GM18867 (cell line): ENCODE data around the gene SGCA.

Experiments used
- ATAC-seq: cut with Tn5 transposase; IDR thresholded peaks from one replicate; pipeline ENCODE4 v1.9.1; 2021; ENCODE audit warnings: mild to moderate bottlenecking, moderate library complexity; ENCODE audit not compliant: unreplicated experiment

The SGCA gene

GRCh38 chr17:50206604-50207293, 40.9 kb downstream of the SGCA start:
- no peak for ATAC-seq

- no peak for ATAC-seq
These were observed 41.5 kb downstream of the SGCA start for GRCh38 chr17:50207315-50207714.

DNA sequence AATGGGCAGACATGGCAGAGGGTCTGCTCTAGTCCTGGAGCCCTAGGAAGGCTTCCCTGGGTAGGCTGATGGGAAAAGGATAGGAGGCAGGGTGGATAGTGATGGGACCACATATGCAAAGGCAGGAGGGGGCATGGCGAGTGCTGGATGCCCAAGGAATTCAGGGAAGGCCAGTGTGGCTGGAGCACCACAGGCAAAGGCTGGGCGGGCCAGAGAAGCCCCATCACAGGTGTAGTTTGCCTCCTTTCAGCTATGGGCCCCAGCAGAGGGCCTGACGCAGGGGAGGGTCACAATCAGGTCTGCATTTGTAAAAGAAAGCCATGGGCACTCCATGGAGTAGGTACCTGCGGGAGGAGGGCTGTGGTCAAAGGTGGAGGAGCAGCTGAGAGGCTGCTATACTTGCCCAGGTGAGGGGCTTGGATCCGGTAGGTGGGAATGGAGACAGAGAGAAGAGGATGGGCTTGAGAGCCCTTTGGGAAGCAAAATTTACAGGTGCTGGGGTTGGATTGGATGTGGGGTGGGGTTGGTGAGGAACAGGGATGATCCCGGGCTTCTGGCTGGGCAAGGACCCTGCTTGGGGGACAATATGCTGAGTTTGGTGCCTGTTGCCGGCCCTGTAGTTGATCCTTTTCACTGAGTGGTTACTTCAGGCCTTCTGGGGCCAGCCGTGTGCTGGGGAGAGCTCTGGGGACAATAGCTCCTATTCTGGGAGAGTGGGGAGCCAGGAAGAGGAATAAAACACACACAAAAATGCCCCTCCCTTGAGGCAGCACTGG, 42.2 kb downstream of the SGCA start:
- no peak for ATAC-seq

DNA sequence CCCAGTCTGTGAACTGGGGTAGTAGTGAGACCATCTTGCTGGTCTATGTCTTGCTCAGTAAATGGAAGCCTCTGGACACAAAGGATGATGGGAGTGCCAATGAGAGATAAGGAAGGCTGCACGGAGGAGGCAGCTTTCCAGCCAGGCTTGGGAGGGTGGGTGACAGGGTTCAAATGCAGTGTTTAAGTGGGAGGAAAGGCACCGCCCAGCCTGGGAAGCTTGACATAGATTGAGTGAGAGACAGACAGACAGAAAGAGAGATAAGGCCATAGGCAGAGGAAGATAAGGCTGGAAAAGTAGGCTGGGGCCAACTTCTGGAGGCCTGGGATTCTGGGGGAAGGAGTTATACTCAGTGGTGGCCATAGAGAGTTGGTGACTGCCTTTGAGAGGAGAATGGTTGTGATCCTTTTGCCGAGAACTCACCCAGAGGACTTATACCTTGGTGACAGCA, 42.8 kb downstream of the SGCA start:
- ATAC-seq: no peak

DNA sequence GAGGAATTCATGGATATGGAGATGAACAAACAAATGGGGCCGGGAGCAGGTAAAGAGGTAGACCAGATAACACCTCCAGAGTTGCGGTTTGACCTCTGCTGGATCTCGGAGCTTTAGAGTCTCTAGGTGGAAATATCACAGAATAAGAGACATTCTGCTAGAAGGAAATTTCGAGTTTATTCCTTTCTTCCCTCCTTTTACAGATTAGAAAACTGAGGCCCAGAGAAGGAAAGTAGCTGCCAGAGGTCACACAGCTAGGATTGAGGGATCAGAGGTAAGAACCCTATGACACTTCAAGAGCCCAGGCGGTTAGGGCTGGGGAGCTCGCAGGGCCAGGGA, 43.3 kb downstream of the SGCA start:
- ATAC-seq: no peak

- no peak for ATAC-seq
These were observed 43.9 kb downstream of the SGCA start for GRCh38 chr17:50209472-50210239.

GRCh38 chr17:50210240-50211225, 44.7 kb downstream of the SGCA start:
- no peak for ATAC-seq

DNA sequence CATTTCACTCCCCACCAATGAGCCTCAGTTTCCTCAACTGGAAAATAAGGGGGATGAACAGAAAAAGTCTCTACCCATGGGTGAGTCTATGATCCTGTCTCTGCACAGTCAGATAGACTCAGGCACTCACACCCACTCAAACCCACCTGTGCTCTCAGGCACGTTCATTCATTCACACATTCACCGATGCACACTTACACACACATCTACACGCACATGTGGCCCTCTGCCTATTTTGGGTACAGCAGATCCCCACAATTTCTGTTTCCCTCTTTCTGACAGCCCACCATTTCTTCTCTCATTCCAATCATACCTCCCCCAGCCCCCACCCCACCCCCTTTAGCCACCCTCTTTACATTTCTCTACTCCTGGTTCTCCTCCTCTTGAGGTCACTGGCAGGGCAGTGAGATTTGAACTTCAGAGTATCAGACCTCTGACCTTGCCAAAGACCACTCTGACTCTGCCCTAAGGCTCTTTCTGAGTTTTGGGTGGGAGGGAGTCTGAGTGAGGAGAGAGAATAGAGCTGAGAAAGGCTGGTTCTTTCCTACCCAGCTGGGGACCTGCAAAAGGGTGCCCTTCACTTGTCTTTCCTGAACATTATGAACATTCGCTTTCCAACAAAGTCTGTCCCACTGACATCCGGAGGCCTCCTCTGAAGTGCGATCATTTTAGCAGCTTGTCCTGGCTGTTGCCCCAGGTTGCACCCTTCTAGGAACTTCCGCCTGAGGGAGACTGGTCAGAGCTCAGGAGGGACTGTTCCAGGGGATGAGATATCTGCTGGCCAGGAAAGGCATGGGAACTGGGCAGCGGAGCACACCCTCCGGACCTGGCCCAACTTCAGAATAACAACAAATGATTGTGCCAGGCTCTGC, 45.7 kb downstream of the SGCA start:
- no peak for ATAC-seq

DNA sequence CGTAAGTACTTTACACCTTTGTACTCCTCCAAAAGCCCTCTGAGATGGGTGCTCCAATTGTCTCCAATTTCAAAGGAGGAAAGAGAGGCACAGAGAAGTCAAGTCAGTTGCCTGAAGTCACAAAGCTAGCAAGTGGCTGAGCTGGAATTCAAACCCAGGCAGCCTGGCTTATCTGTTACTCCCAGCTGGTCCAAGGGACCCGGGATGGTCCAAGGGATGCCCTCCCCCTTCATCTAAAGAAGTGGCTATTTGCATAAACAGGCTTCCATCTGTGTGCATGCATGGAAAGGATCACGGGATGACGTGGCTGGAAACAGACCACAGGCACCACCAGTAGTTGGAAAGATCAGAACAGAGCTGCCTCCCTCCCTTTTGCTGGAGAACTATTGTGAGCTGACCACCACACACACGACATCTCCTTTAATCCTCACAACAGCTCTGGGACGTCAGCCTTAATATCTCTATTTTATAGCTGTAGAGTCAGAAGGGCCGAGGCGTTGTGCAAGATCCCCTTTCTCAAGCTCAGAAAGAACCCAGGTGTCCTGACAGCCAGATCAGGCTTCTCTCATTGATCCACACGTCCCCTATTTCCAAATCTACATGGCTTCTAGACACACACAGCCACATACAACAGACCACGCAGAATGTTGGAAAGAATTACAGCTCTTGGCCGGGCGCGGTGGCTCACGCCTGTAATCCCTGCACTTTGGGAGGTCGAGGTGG, 46.5 kb downstream of the SGCA start:
- ATAC-seq: no peak

DNA sequence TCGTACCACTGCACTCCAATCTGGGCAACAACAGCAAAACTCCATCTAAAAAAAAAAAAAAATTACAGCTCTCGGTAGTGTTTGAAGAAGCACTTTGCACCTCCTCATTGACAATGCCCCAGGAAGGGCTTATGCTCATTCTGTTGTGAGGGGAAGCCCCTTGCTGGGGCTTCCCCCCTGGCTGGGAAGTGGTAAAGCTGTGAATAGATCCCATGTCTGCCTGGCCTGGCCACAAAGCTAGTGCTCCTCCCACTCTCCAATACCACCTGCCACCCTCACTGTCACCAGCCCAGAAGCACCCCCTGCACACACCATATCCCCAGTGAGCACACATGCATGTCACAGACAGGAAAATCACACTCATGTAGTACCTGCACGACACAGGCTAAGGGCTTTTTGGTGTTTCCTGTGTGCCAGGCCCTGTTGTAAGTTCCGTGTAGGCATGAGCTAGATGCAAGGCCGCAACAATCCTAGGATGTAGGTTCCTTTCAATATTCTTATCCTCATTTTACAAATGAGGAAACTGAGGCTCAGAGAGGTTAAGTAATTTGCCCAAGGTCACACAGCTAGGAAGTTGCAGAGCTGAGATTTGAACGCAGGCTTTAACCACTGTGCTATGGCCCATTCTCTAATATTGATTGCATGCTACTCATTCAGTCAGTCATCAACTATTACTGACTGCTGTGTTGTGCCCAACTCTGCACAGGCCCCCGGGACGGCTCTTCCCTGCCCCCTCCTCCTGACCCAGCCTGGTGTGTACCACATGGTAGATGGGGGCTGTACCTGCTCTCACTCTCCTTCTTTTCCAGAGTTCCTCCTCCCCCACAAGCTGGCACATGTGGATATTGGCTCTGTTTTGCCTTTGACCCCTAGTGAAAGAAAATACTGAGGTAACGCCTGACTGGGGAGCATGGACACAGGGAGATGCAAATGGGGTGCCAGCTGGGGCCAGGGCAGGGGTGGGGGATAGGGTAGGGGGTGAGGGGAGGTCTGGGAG, 47.5 kb downstream of the SGCA start:
- ATAC-seq: peak; percentile 52

GRCh38 chr17:50214976-50215760, 49.4 kb downstream of the SGCA start:
- ATAC-seq: no peak

GRCh38 chr17:50217591-50217990, 51.8 kb downstream of the SGCA start:
- ATAC-seq: no peak

DNA sequence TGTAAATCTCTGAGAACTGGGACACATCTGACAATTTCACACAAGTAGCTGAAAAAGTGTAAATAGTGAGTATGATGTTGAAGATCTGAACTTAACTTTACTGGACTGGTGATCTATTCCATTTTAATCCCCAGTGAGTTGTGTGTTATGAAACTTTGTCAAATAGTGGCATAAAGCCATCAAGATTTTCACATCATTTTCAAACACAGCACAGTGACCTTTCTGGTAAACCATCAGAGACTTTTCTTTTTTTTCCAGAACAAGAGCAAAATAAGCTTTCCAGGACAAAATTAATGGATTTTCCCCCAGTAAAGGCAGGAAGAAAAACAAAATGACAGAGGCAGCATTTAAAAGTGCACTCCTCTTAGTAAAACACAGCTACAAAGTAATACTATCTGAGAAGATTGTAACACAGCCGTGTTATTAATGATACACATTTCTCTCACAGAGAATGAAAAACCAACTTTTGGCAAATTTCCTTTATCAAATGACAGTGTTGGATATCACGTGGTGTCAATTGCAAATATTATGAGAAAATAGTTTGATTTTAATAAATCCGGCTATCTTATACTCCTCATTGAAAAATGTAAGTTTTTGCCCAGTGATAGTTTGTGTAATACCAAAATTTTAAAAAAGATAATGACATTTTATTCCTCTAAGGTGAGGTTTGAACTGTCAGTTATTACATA, 52.4 kb downstream of the SGCA start:
- no peak for ATAC-seq

- no peak for ATAC-seq
These were observed 53.0 kb downstream of the SGCA start for GRCh38 chr17:50218771-50219315.

GRCh38 chr17:50219342-50219741, 53.5 kb downstream of the SGCA start:
- no peak for ATAC-seq

DNA sequence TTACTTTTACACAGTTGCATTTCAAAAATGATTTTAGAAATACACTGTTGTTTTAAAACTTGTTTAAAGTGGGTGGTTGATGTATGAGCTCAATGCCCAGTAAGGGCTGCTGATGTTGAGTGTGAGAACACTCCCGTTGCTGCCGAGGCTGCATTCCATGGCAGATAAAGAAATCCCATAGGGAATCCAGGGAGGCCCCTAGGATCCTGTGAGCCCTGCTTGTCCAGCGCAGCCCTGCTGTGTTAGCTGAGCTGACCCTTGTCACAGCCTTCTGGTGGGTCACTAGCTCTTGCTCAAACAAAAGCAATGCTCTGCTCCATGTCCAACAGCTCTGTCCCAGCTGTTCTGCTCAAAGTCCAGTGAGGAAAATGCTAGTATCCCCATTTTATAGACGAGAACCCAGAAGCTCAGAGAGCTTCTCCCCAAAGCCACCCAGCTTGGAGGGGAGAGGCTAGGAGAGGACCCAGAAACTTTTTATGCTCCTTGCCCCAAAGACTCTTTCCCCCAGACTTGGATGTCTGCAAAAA, 54.2 kb downstream of the SGCA start:
- no peak for ATAC-seq
